Measurements from ENCODE around the gene SLC34A1.

Gene SLC34A1

GRCh38 chr5:177366528-177367322, 17.5 kb upstream of the SLC34A1 start:
- DNase-seq (ENCODE audit: extremely low read depth, low read depth) = no peak
- TF ChIP-seq, protein P1, sequence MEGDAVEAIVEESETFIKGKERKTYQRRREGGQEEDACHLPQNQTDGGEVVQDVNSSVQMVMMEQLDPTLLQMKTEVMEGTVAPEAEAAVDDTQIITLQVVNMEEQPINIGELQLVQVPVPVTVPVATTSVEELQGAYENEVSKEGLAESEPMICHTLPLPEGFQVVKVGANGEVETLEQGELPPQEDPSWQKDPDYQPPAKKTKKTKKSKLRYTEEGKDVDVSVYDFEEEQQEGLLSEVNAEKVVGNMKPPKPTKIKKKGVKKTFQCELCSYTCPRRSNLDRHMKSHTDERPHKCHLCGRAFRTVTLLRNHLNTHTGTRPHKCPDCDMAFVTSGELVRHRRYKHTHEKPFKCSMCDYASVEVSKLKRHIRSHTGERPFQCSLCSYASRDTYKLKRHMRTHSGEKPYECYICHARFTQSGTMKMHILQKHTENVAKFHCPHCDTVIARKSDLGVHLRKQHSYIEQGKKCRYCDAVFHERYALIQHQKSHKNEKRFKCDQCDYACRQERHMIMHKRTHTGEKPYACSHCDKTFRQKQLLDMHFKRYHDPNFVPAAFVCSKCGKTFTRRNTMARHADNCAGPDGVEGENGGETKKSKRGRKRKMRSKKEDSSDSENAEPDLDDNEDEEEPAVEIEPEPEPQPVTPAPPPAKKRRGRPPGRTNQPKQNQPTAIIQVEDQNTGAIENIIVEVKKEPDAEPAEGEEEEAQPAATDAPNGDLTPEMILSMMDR (IDR thresholded peaks at IDR 0.05; ENCODE audit: low read depth, low read length) = no peak

- TF ChIP-seq, protein P1 (IDR thresholded peaks at IDR 0.05; ENCODE audit: low read depth, low read length) = peak; percentile 12
- DNase-seq (ENCODE audit: extremely low read depth, low read depth) = no peak
Observed at GRCh38 chr5:177367323-177367848, 16.8 kb upstream of the SLC34A1 start.

DNA sequence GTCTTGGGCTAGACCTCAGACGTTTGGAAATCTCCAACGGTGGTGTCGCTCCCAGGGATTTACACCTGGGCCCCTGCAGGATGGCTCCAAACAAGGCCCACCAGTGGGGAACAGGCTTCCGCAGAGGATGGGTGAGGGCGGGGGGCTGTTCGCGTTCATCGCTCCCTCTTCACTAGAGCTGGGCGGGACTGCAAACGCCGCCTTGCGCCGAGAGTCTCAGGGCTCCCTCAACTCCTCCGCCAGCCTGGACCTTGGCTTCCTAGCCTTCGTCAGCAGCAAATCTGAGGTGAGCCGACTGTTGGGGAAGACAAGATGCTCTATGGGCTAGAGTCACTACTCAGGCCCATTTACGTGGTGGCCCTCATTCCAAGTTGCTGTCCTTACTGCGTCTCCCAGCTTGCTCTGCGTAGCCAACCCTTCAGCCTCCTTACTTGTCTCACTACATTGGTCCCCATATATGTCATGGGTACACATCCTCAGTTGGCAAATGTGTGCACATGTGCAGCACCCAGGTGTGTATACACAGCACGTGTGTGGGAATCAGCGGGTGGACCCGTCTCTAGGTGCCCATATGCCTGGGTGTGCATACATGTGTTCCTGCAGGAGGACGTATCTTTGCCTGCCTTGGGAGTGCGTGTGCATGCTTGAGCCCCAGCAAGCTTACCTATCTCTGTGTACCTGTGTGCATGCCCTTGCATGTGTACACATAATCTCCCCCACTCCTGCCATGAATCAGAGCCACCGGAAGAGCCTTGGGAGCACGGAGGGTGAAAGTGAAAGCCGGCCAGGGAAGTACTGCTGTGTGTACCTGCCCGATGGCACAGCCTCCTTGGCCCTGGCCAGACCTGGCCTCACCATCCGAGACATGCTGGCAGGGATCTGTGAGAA, 16.0 kb upstream of the SLC34A1 start:
- no peak for DNase-seq (ENCODE audit: extremely low read depth, low read depth)
- TF ChIP-seq, protein P1 (IDR thresholded peaks at IDR 0.05; ENCODE audit: low read depth, low read length) = no peak

- DNase-seq (ENCODE audit: extremely low read depth, low read depth) = no peak
Observed at GRCh38 chr5:177368869-177369644, 15.2 kb upstream of the SLC34A1 start.

GRCh38 chr5:177369645-177370440, 14.4 kb upstream of the SLC34A1 start:
- TF ChIP-seq, protein P1 (IDR thresholded peaks at IDR 0.05; ENCODE audit: low read depth, low read length) = no peak
- no peak for DNase-seq (ENCODE audit: extremely low read depth, low read depth)

More at GRCh38 chr5:177368869-177369644, 15.2 kb upstream of the SLC34A1 start:
- TF ChIP-seq, protein P1 (IDR thresholded peaks at IDR 0.05; ENCODE audit: low read depth, low read length) = peak; percentile 62

DNA sequence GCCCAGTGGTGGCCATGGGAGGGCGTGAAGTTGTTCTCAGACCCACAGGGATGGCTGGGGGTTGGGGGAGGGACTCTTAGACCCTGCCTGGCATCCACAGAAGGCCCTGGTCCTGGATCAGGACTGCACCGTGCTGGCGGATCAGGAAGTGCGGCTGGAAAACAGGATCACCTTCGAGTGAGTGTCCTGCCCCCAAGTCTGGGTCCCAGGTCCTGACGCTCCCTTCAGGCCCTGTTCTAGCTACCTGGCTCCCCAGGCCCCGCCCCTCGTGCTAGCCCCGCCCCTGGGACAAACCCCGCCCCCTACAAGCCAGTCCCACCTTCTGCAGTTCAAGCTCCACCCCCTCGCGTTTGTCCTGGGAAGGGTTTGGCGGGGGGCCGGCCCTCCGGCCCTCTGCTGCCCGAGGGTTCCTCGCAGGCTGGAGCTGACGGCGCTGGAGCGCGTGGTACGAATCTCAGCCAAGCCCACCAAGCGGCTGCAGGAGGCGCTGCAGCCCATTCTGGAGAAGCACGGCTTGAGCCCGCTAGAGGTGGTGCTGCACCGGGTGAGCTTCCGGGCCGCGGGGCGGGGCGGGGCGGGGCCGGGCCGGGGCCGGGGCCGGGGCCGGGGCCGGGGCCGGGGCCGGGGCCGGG, 13.6 kb upstream of the SLC34A1 start:
- peak; percentile 65 for DNase-seq (ENCODE audit: extremely low read depth, low read depth)
- TF ChIP-seq, protein P1 (IDR thresholded peaks at IDR 0.05; ENCODE audit: low read depth, low read length) = peak; percentile 60

Measured in AG09319 (cell line).